ENCODE data around the gene ZC3H6. TPM values are rescaled to one million over a fixed set of nuclear protein-coding genes. Genes with fewer than 3 reads are reported as not detected.

Gene ZC3H6
- total and polyA plus RNA-seq, 2 of the 13 experiments (the other 11 are each of a cell fraction or from before 2014, with no cell fraction given): 0.71 to 0.93 TPM

GRCh38 chr2:112314856-112315255 lies 39.5 kb downstream of the ZC3H6 start (continued):
- peak; percentile 42; the same call in 1 of the 2 replicates for TF ChIP-seq TFDP2 (CRISPR knock-in tag; IDR thresholded peaks at IDR 0.05)
- TF ChIP-seq LRRFIP1 (CRISPR knock-in tag; conservative IDR thresholded peaks at IDR 0.05): no peak
- peak; percentile 70 for TF ChIP-seq HDAC1 (CRISPR knock-in tag; IDR thresholded peaks at IDR 0.05)
- no peak for TF ChIP-seq ZNF496 (CRISPR knock-in tag; IDR thresholded peaks at IDR 0.05; ENCODE audit: insufficient replicate concordance)
- TF ChIP-seq HHEX (CRISPR knock-in tag; IDR thresholded peaks at IDR 0.05): peak; percentile 84
- no peak for TF ChIP-seq NFE2 (CRISPR knock-in tag; IDR thresholded peaks at IDR 0.05)
- TF ChIP-seq KLF9 (CRISPR knock-in tag; IDR thresholded peaks at IDR 0.05; ENCODE audit: low read depth): 0 out of 2 replicates have a peak, but pooled peaks have one; percentile 78
- TF ChIP-seq ZNF570 (CRISPR knock-in tag; IDR thresholded peaks at IDR 0.05; ENCODE audit: borderline replicate concordance): no peak
- peak; percentile 94 for TF ChIP-seq HDAC2 (CRISPR knock-in tag; IDR thresholded peaks at IDR 0.05)
- TF ChIP-seq ZFP90 (CRISPR knock-in tag; IDR thresholded peaks at IDR 0.05; ENCODE audit: borderline replicate concordance): peak; percentile 51; the same call in 1 of the 2 replicates
- TF ChIP-seq SRF (IDR thresholded peaks at IDR 0.05; ENCODE audit: low read depth, low read length): no peak
- TF ChIP-seq ATAD3A (CRISPR knock-in tag; IDR thresholded peaks at IDR 0.05): no peak
- TF ChIP-seq KDM2A (CRISPR knock-in tag; IDR thresholded peaks at IDR 0.05; ENCODE audit: borderline replicate concordance, low read depth): no peak
- TF ChIP-seq TARDBP (CRISPR knock-in tag; IDR thresholded peaks at IDR 0.05): peak; percentile 89; the same call in 1 of the 2 replicates
- no peak; the same call in 1 of the 2 replicates for TF ChIP-seq ZBTB43 (CRISPR knock-in tag; conservative IDR thresholded peaks at IDR 0.05)
- 0 out of 2 replicates have a peak, but pooled peaks have one; percentile 25 for TF ChIP-seq ZFAT (CRISPR knock-in tag; conservative IDR thresholded peaks at IDR 0.05)
- TF ChIP-seq ZNF10 (CRISPR knock-in tag; IDR thresholded peaks at IDR 0.05; ENCODE audit: borderline replicate concordance, low read depth): no peak
- TF ChIP-seq SMC3 (IDR thresholded peaks at IDR 0.05; ENCODE audit: low read length): peak; percentile 32; the same call in 1 of the 2 replicates
- TF ChIP-seq ZNF331 (CRISPR knock-in tag; IDR thresholded peaks at IDR 0.05): peak; percentile 80; the same call in 1 of the 2 replicates
- no peak for TF ChIP-seq MATR3 (CRISPR knock-in tag; IDR thresholded peaks at IDR 0.05)
- no peak for TF ChIP-seq CCAR2 (optimal IDR thresholded peaks at IDR 0.05; ENCODE audit: low read depth, low read length)
- TF ChIP-seq ZNF770 (CRISPR knock-in tag; IDR thresholded peaks at IDR 0.05): no peak
- TF ChIP-seq CBX1 (IDR thresholded peaks at IDR 0.05; ENCODE audit: low read depth): no peak
